OCI-LY1 (cell line): ENCODE results near the gene TDRD12.

ENCODE experiments used
- H2AFZ ChIP-seq: fragments of 200-600 bp; sonication (generic), shearing (Covaris generic); 2 replicates; pipeline ENCODE4 v1.6.0; 2014; ENCODE audit warnings: antibody characterized with exemption, mild to moderate bottlenecking, low read length
- H3F3A ChIP-seq: fragments of 200-600 bp; sonication (generic), shearing (Covaris generic); 2 replicates; pipeline ENCODE4 v1.6.0; 2014; ENCODE audit warnings: mild to moderate bottlenecking, antibody characterized with exemption, low read length, moderate library complexity; ENCODE audit not compliant: insufficient read depth
- H3K27ac ChIP-seq: fragments of 200-600 bp; sonication (generic); 2 replicates; pipeline ENCODE4 v1.5.1; 2014; ENCODE audit warnings: low read length, mixed run types, mild to moderate bottlenecking, low read depth; ENCODE audit not compliant: poor library complexity, severe bottlenecking
- H3K27me3 ChIP-seq: fragments of 200-600 bp; sonication (generic); 2 replicates; pipeline ENCODE4 v1.6.0; 2014; ENCODE audit warnings: antibody characterized with exemption, mild to moderate bottlenecking, low read length, moderate library complexity; ENCODE audit not compliant: insufficient read depth
- H3K36me3 ChIP-seq: fragments of 200-600 bp; sonication (generic); 2 replicates; pipeline ENCODE4 v1.6.1; 2014; ENCODE audit warnings: mild to moderate bottlenecking, antibody characterized with exemption, low read length, moderate library complexity, mixed read lengths; ENCODE audit not compliant: insufficient read depth
- H3K4me1 ChIP-seq: fragments of 200-600 bp; sonication (generic); 2 replicates; pipeline ENCODE4 v1.5.1; 2014; ENCODE audit warnings: mild to moderate bottlenecking, low read length, moderate library complexity; ENCODE audit not compliant: insufficient read depth, severe bottlenecking
- H3K4me2 ChIP-seq: fragments of 200-600 bp; sonication (generic), shearing (Covaris generic); 2 replicates; pipeline ENCODE4 v1.6.1; 2014; ENCODE audit warnings: low read length
- H3K4me3 ChIP-seq: fragments of 200-600 bp; sonication (generic); 2 replicates; pipeline ENCODE4 v1.5.1; 2014; ENCODE audit warnings: low read length, low read depth, mild to moderate bottlenecking, mixed read lengths; ENCODE audit not compliant: poor library complexity, severe bottlenecking
- H3K79me2 ChIP-seq: fragments of 200-600 bp; shearing (Covaris generic); 2 replicates; pipeline ENCODE4 v1.6.1; 2016; ENCODE audit warnings: mixed run types, low read length, mixed read lengths; ENCODE audit not compliant: insufficient read depth
- H3K9ac ChIP-seq: fragments of 200-600 bp; sonication (generic), shearing (Covaris generic); 2 replicates; pipeline ENCODE4 v1.6.1; 2014; ENCODE audit warnings: mild to moderate bottlenecking, low read length, mixed read lengths
- H3K9me2 ChIP-seq: fragments of 200-600 bp; sonication (generic), shearing (Covaris generic); 2 replicates; pipeline ENCODE4 v1.6.1; 2014; ENCODE audit warnings: low read depth, mild to moderate bottlenecking, low read length, mixed read lengths
- H3K9me3 ChIP-seq: fragments of 200-600 bp; shearing (Covaris generic); 2 replicates; pipeline ENCODE4 v1.6.1; 2014; ENCODE audit warnings: low read length, mixed read lengths
- H4K20me1 ChIP-seq: fragments of 200-600 bp; sonication (generic), shearing (Covaris generic); 2 replicates; pipeline ENCODE4 v1.6.0; 2016; ENCODE audit warnings: mild to moderate bottlenecking, low read length; ENCODE audit not compliant: insufficient read depth
- EZH2 ChIP-seq: fragments of 200-600 bp; sonication (generic), shearing (Covaris generic); IDR thresholded peaks from 2 replicates; pipeline ENCODE4 v1.8.0; 2017; ENCODE audit warnings: borderline replicate concordance, mixed run types, mild to moderate bottlenecking, antibody characterized with exemption, low read length, moderate library complexity, mixed read lengths
- TF ChIP-seq, protein P1 (sequence below): fragments of 200-600 bp; sonication (generic), shearing (Covaris generic); IDR thresholded peaks from 2 replicates; pipeline ENCODE4 v1.5.1; 2017; ENCODE audit warnings: mild to moderate bottlenecking, antibody characterized with exemption, low read length, moderate library complexity, mixed read lengths

Gene TDRD12

GRCh38 chr19:32813862-32814425 is 94.4 kb downstream of the TDRD12 start:
- Histone ChIP-seq H4K20me1 (no peaks in the 10 kb centered on the region), H3K4me2 (no peak overlapping the region), H3F3A (no peaks in the 10 kb centered on the region), H3K9me2 (no peaks in the 10 kb centered on the region), H3K4me3 (no peak overlapping the region), H2AFZ (no peak overlapping the region), H3K36me3 (no peaks in the 10 kb centered on the region), H3K4me1 (no peaks in the 10 kb centered on the region), H3K79me2 (no peaks in the 10 kb centered on the region), H3K9ac (no peak overlapping the region), H3K27ac (no peak overlapping the region), H3K9me3 (no peaks in the 10 kb centered on the region), H3K27me3 (no peaks in the 10 kb centered on the region)
- TF ChIP-seq, protein P1, sequence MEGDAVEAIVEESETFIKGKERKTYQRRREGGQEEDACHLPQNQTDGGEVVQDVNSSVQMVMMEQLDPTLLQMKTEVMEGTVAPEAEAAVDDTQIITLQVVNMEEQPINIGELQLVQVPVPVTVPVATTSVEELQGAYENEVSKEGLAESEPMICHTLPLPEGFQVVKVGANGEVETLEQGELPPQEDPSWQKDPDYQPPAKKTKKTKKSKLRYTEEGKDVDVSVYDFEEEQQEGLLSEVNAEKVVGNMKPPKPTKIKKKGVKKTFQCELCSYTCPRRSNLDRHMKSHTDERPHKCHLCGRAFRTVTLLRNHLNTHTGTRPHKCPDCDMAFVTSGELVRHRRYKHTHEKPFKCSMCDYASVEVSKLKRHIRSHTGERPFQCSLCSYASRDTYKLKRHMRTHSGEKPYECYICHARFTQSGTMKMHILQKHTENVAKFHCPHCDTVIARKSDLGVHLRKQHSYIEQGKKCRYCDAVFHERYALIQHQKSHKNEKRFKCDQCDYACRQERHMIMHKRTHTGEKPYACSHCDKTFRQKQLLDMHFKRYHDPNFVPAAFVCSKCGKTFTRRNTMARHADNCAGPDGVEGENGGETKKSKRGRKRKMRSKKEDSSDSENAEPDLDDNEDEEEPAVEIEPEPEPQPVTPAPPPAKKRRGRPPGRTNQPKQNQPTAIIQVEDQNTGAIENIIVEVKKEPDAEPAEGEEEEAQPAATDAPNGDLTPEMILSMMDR, result no peak
- no peak for TF ChIP-seq EZH2

DNA sequence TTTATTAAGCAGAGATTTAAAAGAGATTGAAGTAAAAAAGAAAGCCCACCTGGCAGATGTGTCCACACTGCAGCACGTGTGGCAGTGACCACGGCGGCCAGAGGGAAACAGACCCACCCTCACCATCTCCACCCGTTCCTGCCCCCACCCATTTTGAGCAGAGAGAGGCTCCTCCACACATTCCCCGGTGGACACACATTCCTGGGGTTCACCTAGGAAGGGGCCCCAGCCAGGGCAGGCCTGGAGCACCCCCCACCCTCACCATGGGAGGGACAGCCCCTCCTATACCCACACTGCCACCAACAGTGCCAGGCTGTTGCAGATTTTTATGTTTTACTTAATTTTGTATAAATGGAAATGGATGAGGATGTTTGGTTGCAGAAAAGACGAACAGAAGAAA is 95.1 kb downstream of the TDRD12 start:
- Histone ChIP-seq H3K9ac (no peak overlapping the region), H3F3A (no peaks in the 10 kb centered on the region), H3K4me2 (no peak overlapping the region), H2AFZ (no peak overlapping the region), H3K79me2 (no peaks in the 10 kb centered on the region), H3K27ac (no peak overlapping the region), H3K9me3 (no peaks in the 10 kb centered on the region), H4K20me1 (no peaks in the 10 kb centered on the region), H3K4me1 (no peaks in the 10 kb centered on the region), H3K27me3 (no peaks in the 10 kb centered on the region), H3K4me3 (no peak overlapping the region), H3K9me2 (no peaks in the 10 kb centered on the region), H3K36me3 (no peaks in the 10 kb centered on the region)
- TF ChIP-seq, protein P1, result no peak
- no peak for TF ChIP-seq EZH2

- Histone ChIP-seq H3K9me2 (no peaks in the 10 kb centered on the region), H3K79me2 (no peaks in the 10 kb centered on the region), H3K27me3 (no peaks in the 10 kb centered on the region), H3K9me3 (no peaks in the 10 kb centered on the region), H3K4me3 (no peak overlapping the region), H3K4me2 (no peak overlapping the region), H3K9ac (no peak overlapping the region), H3K36me3 (no peaks in the 10 kb centered on the region), H3F3A (no peaks in the 10 kb centered on the region), H4K20me1 (no peaks in the 10 kb centered on the region), H3K4me1 (no peaks in the 10 kb centered on the region), H2AFZ (no peak overlapping the region), H3K27ac (no peak overlapping the region)
- TF ChIP-seq, protein P1, result no peak
- TF ChIP-seq EZH2, result no peak
These were observed 97.1 kb downstream of the TDRD12 start for GRCh38 chr19:32816555-32817099.
